Suppressor macrophage treated with lipopolysaccharide for 4 hours (primary cell): Measurements from ENCODE around the gene CTAG1A.
"Not testable (repeated sequence)": the region's sequence is repeated elsewhere in the genome, so short reads cannot be mapped to it uniquely, and the experiment has no call there.

ENCODE experiments used
- DNase-seq: peaks from one replicate; pipeline ENCODE4 v3.0.0-alpha.2; 2020

CTAG1A gene

DNA sequence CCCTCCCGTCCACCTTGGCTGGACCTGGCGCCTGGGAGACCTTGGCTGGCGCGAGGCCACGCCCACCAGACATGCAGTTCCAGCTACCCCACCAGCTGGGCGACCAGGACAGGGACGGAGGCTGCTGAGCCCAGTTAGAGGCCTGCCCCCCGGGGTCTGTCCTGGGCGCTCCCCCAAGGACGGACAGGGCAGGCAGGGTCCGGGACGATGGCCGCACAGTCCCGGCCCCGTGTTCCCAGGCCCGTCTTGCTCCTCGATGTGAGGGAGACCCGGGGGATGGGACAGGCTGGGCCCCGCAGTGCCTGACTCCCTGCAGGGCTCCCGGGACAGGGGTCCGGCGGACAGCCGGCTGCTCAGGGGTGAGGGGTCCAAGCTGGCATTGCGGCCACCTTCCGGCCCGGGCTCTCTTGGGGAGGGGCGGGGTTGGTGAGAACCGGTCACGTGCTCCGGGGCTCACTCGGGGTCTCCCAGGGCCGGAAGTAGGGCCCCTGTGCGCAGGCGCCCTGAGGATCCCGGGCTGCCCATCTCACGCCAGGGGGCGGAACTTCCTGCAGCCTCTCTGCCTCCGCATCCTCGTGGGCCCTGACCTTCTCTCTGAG, at the start of gene CTAG1A:
CTAG1A (plus strand) TSS at position 549 of the 599 bp plus-strand sequence. CDS start 74 bp downstream, outside the sequence.
- not testable (repeated sequence) for DNase-seq

DNA sequence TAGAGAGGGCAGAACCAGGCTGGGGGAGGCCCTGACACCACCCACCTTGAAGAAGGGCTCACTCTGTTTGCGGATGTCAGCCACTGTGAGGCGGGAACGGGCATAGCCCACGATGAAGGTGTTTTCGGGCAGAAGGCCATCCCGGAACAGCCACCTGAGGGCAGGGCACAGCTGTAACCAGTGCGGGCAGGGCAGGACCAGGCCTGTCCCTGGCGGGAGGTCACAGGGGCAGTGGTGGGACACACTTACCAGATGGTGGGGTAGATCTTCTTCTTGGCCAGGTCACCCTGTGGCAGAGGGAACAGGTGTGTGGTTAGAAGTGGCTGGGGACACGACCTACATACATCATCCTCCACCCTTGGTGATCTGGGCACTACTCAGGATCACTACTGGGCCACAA, 49.0 kb upstream of the CTAG1A start:
- DNase-seq = no peak

- DNase-seq = no peak
Observed at GRCh38 chrX:154539077-154539476, 45.9 kb upstream of the CTAG1A start.

DNA sequence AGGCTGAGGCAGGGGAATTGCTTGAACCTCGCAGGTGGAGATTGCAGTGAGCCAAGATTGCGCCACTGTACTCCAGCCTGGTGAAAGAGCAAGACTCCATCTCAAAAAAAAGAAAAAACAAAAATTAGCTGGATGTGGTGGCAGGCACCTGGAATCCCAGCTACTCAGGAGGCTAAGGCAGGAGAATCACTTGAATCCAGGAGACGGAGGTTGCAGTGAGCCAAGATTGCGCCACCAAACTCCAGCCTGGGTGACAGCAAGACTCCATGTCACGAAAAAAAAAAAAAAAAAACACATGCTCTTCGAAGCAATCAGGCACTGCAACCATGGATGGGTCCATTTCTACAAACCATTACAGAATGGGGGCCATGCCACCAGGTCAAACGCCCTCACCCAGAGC, 44.6 kb upstream of the CTAG1A start:
- DNase-seq = not testable (repeated sequence)

GRCh38 chrX:154540897-154541535, 43.9 kb upstream of the CTAG1A start:
- DNase-seq = no peak

GRCh38 chrX:154541589-154541895, 43.4 kb upstream of the CTAG1A start:
- no peak for DNase-seq

GRCh38 chrX:154541896-154542722, 42.8 kb upstream of the CTAG1A start:
- peak; percentile 67 for DNase-seq

DNA sequence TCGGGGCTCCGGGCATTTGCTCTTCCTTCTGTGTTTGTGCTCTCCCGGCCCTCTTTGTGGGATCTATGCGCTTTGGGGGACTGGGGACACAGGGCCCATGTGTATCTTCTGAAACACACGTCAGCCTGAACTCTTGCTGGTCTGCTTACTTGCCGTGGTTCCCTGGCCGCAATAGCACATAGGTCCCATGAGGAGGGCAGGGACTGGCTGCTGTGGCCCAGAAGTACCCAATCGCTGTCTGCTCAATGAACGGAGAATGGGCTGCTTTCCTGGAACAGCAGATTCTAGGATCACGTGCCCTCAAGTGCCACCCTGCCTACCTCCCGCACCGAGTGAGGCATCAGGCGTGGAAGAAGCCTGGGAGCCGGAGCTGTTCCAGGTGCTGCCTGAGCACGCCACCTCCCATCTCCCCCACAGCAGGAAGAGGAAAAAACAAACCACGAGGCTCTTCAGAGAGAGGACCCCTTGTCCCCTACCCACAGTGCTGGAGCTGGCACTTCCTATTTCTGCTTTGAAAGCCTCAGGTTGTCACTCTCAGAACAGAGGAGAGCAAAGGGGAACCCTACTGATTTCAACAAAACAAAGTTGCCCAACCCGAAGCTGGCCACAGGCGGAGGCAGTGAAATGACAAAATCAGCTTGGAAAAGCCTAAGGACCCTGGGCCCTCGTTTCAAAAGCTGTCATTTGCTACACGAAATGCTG, 42.1 kb upstream of the CTAG1A start:
- DNase-seq = peak; percentile 81

- DNase-seq = no peak
Observed at GRCh38 chrX:154545673-154546274, 39.2 kb upstream of the CTAG1A start.

DNA sequence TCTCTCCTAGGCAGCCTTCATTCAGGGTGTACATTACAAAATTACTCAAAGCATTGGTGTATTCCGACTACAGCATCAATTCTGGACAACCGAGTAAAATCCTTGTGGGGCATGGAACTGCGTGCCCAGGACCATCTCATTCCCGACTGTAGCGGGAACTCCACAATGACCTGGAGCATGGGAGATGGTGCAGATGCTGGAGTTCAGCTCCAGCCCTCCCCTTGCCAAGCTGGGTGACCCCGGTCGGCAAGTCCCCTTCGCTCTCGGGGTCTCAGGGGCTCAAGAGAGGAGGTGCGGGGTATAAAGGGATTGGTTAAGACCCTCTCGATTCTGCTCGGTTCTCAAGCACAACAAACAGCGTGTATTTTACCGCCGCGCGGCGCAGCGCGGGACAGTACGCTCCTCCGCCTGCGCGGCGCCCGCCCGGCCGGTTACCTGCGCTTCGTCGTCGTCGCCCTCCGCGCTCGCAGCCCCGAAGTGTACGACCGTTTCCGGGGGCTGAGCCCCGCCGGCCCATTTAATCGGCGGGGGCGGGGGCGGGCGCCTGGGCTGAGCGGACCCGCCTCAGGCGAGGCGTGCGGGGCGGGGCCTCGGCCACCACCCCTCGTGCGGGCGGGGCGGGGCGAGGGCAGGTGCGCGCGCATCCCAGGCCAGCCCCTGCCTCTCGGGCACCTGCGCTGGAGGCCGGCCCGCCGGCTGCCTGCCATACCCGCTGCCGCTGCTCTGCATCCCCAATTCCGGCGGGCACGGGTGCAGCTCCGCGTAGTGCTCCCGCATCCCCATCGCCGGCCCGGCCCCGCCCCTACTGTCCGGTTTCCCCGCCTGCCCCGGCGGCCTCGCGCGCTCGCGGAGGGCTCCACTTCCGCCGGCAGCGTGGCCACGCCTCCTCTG, 38.3 kb upstream of the CTAG1A start, which contains the start of gene G6PD:
G6PD (minus strand) TSS at position 493 of the 891 bp plus-strand sequence. CDS start 691 bp downstream, outside the sequence.
- peak; percentile 81 for DNase-seq

- DNase-seq = peak; percentile 91
Observed at GRCh38 chrX:154547245-154548027, 37.5 kb upstream of the CTAG1A start, which contains the start of gene IKBKG. Gene IKBKG, plus strand, starts transcription at chrX:154547620. Its CDS starts 4,383 bp downstream, at chrX:154552003.

DNA sequence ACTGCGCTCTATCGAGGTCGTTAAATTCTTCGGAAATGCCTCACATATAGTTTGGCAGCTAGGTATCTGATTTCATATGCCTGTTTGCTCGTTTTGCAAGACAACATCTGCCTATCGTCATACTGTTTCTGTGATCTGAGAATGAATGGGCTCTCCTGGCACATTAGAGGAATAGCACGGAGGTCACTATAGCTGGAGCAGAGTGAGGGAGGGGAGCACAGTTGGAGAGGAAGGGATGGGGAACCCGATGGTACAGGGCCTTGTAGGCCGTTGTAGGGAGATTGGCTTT, 37.0 kb upstream of the CTAG1A start:
- DNase-seq = no peak

DNA sequence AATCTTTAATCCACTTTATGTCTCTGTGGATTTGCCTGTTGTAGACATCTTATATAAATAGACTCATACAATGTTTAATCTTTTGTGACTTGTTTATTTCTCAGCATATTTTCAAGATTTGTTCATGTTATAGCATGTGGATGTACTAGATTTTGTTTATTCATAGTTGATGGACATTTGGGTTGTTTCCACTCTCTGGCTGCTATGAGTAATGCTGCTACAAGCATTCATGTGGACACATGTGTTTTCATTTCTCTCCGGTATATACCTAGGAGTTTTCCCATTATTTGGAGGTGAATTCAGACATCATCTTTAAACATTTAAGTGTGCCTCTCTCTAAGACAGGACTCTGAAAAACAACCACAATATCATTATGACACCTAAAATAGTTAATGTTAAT, 35.2 kb upstream of the CTAG1A start:
- DNase-seq = no peak

DNA sequence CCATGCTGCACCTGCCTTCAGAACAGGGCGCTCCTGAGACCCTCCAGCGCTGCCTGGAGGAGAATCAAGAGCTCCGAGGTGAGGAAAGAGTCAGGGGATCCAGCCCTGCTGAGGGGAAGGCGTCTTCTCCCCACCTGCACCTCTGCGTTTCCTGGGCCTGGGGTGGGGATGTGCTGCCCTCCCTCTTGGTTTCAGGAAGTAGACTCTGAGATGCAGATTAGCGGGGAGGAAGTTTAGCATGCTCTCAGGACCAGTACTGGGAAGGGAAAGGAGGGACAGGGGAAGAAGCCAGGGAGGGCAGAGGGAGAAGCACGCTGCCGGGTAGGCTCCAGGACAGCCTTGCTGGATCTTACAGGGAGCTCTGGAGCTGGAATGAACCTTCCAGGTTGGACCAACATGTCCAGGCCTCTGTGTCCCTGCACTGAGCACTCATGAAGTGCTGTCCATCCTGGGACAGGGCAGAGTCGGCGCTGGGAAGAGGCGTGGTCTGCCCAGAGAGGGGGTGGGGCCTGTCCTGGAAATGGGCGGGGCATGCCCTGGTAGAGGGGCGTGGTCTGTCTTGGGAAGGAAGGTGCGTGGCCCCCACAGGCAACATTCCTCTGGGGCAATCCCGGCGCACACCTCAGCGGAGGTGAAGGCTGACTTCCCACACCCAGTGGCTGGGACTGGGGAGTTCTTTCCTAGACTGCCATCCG, 32.7 kb upstream of the CTAG1A start:
- DNase-seq = not testable (repeated sequence)

GRCh38 chrX:154558060-154558690, 26.8 kb upstream of the CTAG1A start:
- DNase-seq = not testable (repeated sequence)

- not testable (repeated sequence) for DNase-seq
Observed at GRCh38 chrX:154558896-154559295, 26.0 kb upstream of the CTAG1A start.

DNA sequence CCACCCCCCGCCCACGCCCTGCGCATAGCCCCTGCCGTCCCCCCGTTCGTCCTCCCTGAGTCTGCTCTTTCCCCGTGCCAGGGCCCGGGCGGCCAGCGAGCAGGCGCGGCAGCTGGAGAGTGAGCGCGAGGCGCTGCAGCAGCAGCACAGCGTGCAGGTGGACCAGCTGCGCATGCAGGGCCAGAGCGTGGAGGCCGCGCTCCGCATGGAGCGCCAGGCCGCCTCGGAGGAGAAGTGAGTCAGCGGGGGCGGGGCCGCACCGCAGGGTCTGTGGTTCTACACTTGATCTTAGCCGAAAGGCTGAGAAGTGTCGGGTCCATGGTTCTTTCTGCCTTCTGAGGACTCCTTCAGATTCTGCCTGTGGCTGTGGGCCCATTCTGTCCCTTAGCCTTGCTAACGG, 24.6 kb upstream of the CTAG1A start:
- DNase-seq = not testable (repeated sequence)

GRCh38 chrX:154562295-154562694, 22.6 kb upstream of the CTAG1A start:
- not testable (repeated sequence) for DNase-seq

DNA sequence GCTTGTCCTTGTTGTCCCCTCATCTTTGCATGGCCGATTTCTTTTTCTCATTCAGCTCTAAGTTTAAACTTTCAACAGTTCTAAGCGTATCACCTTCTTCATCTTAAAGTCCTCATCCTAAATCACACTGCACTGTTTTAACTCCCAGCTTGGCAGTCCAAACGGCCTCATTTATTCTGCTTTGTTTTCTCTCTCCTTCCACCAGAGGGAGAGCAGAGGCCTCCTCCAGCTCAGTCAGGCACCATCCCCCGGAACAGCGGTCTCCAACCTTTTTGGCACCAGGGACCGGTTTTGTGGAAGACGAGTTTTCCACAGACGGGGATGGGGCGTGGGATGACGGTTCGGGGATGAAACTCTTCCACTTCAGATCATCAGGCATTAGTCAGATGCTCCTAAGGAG, 14.6 kb upstream of the CTAG1A start:
- DNase-seq = not testable (repeated sequence)

- DNase-seq = not testable (repeated sequence)
Observed at GRCh38 chrX:154573061-154573460, 11.9 kb upstream of the CTAG1A start.
